GM19438 (cell line): ENCODE measurements around the gene CLSTN1.

Source experiments
- ATAC-seq: cut with Tn5 transposase; IDR thresholded peaks from one replicate; pipeline ENCODE4 v1.9.1; 2021; ENCODE audit warnings: low read depth; ENCODE audit not compliant: unreplicated experiment

The CLSTN1 gene

GRCh38 chr1:9690440-9691107 lies 133.2 kb downstream of the CLSTN1 start:
- ATAC-seq: no peak

DNA sequence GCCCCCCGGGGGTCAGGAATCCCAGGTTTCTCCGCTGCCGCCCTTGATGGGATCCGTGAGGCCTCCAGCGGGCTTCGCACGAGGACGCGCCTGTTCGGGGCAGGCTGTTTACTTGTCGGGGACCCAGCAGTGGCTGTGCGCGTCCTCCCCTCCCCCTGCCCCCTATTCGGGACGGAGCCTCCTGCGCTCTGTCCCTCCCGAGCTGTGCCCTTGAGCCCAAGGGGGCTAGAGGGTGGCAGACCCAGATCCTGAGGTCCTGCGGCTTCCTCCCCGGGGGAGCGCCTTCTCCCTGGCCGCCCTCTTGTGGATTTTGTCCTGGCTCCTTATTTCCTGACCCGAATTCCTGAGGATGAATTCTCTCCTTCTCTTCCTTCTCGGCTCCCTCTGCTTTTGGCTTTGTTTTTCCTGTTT lies 133.8 kb downstream of the CLSTN1 start:
- no peak for ATAC-seq

GRCh38 chr1:9689011-9689706 lies 134.6 kb downstream of the CLSTN1 start:
- ATAC-seq: peak; percentile 44

GRCh38 chr1:9688599-9688998 lies 135.2 kb downstream of the CLSTN1 start:
- ATAC-seq: no peak

GRCh38 chr1:9687874-9688582 lies 135.7 kb downstream of the CLSTN1 start:
- peak; percentile 25 for ATAC-seq

DNA sequence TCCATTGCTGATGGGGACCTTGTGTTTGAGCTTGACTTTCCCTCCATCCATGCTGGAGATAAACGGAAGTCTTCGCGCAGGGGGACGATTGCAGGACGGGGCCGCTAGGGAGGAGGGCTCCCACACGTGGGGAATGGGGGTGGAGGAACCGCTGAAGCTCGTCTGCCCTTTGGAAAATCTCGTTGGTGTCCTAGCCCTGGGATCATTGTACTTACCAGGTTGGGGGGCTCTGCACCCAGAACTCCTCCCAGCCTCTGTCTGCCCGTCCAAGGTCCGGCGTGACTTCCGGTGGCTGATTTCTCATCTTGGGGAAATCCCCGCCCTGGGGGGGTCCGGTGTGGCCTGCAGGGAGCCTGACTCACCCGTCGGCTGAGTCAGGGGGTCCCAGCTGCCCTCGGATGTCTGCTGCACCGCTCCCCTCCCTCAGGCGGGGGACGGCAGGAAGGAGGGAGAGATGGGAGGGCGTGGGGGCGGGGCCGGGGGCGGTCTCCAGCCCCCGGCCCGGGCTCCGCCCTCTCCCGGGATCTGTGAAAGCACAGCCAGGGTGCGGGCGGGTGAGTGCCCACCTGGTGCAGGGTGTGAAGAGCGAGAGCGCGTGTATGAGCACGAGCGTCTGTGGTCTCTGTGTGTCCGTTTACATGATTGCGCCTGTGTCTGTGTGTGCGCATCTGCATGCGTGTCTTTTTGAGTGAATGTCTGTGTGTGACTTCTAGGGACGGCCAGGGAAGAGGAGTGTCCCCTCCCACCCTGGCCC lies 136.5 kb downstream of the CLSTN1 start:
- peak; percentile 43 for ATAC-seq

DNA sequence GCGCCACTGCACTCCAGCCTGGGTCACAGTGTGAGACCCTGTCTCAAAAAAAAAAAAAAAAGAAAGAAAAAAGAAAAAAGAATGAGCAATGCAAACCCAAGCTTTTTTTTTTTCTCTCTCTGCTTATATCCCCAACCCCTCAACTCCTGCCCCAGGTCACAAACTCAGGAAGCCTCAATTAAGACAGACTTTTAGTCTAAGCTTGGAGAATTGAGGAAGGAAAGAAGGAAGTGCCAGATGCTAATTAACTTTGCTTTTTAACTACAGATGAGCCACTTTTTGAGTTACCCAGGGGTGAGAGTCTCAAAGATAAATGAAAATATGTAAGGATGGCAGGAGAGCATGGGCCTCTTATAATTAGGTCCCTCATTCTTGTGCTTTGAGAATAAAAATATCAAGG lies 139.0 kb downstream of the CLSTN1 start:
- ATAC-seq: no peak

- ATAC-seq: no peak
Measured at GRCh38 chr1:9680828-9681227, 142.9 kb downstream of the CLSTN1 start.

DNA sequence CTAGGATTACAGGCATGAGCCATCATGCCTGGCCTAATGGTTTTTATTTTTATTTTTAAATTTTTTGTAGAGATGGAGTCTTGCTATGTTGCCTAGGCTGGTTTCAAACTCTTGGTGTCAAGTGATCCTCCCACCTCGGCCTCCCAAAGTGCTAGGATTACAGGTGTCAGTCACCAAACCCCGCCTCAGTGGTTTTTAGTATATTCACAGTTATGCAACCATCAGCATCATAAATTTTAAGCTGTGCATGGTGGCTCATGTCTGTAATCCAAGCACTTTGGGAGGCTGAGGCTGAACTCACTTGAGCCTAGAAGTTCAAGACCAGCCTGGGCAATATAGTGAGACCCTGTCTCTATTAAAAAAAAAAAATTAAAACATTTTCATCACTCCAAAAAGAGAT lies 143.7 kb downstream of the CLSTN1 start:
- no peak for ATAC-seq
